SK-N-SH (cell line): Measurements from ENCODE around the gene RAMP3.

ENCODE experiments used
- MXI1 ChIP-seq: IDR thresholded peaks from 2 replicates; pipeline ENCODE4 v1.6.1; 2012; ENCODE audit warnings: mild to moderate bottlenecking, low read depth, low read length, improper control_type of control experiment
- SMC3 ChIP-seq: IDR thresholded peaks from 2 replicates; pipeline ENCODE4 v1.6.1; 2012; ENCODE audit warnings: low read depth, low read length, improper control_type of control experiment
- TF ChIP-seq, protein P1 (sequence below): fragments of 200-600 bp; sonication (generic); IDR thresholded peaks from 2 replicates; pipeline ENCODE4 v1.6.1; 2017; ENCODE audit warnings: antibody characterized with exemption, mild to moderate bottlenecking, moderate library complexity

DNA sequence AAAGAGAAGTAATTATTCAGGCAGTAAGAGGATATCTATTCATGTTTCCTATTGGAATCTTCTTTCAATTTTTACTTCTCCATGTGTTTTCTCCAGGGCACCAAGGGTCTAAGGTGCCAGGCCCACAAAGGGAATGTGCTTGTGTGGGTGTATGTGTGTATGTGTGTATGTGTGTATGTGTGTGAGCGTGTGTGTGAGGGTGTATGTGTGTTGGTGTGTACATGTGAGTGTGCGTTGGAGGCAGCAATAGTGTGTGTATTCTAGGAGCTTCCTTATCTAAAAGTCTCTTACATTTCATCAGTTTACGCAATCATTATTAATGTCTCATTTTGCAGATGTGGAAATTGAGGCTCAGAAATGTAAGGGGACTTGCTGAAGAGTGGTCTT lies 28.3 kb downstream of the RAMP3 start:
- TF ChIP-seq, protein P1, sequence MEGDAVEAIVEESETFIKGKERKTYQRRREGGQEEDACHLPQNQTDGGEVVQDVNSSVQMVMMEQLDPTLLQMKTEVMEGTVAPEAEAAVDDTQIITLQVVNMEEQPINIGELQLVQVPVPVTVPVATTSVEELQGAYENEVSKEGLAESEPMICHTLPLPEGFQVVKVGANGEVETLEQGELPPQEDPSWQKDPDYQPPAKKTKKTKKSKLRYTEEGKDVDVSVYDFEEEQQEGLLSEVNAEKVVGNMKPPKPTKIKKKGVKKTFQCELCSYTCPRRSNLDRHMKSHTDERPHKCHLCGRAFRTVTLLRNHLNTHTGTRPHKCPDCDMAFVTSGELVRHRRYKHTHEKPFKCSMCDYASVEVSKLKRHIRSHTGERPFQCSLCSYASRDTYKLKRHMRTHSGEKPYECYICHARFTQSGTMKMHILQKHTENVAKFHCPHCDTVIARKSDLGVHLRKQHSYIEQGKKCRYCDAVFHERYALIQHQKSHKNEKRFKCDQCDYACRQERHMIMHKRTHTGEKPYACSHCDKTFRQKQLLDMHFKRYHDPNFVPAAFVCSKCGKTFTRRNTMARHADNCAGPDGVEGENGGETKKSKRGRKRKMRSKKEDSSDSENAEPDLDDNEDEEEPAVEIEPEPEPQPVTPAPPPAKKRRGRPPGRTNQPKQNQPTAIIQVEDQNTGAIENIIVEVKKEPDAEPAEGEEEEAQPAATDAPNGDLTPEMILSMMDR: no peak
- no peak for TF ChIP-seq SMC3
- no peak for TF ChIP-seq MXI1
